Activated CD4-positive, alpha-beta T cell treated with anti-CD3 and anti-CD28 coated beads for 1 hour (primary cell): ENCODE data around the gene PSMG3.
"Not testable (repeated sequence)": the region's sequence is repeated elsewhere in the genome, so short reads cannot be mapped to it uniquely, and the experiment has no call there.

Experiments
- DNase-seq: peaks from one replicate; pipeline ENCODE4 v3.0.0-alpha.2; 2020

The PSMG3 gene

DNA sequence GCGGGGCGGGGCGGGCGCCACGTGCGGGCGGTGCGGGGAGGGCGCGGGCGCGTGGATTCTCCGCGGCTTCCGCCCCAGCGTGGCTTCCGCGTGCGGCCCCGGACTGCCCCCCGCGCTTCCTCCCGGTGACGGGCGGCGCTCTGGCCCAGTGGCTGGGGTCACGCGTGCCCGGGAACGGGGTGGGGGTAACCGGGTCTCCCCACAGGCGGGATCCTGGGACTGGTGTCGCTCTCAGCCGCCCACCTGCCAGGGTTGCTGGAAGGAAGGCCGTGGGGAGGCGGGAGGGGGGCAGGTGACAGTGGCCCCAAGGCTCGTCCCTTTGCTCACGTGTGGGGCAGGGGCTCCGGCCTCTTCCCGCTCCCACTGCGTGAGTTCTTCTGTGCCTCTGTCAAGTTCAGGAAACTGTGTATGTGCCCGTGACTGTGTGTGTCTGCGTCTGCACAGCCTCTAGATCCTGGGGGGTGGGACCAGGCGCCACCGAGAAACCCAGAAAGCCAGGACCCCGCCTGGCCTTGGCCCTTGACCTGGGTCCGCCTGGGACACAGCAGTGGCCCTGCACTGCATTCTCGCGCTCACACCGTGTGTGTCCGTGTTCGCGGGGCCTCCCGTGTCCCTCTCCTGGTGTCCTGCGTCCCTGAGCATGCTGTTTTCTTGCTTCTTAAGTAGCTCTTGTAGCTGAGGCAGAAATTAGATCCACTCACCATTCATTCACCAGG is 38.4 kb downstream of the PSMG3 start:
- no peak for DNase-seq

DNA sequence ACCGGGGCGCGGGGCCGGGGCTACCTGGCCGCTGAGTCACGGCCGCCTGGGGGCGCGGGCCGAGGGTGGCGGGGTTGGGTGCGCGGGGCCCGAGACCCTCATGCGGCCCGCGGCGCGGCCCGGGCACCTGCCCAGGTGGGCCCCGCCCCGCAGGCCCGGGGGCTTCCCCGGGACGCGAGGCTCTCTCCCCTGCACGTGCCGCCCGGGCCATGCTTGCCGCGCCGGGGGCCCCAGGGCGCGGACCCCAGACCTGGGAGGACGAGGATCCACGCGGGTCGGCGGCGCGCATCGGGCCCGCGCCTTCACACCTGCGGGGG is 38.9 kb downstream of the PSMG3 start:
- no peak for DNase-seq

DNA sequence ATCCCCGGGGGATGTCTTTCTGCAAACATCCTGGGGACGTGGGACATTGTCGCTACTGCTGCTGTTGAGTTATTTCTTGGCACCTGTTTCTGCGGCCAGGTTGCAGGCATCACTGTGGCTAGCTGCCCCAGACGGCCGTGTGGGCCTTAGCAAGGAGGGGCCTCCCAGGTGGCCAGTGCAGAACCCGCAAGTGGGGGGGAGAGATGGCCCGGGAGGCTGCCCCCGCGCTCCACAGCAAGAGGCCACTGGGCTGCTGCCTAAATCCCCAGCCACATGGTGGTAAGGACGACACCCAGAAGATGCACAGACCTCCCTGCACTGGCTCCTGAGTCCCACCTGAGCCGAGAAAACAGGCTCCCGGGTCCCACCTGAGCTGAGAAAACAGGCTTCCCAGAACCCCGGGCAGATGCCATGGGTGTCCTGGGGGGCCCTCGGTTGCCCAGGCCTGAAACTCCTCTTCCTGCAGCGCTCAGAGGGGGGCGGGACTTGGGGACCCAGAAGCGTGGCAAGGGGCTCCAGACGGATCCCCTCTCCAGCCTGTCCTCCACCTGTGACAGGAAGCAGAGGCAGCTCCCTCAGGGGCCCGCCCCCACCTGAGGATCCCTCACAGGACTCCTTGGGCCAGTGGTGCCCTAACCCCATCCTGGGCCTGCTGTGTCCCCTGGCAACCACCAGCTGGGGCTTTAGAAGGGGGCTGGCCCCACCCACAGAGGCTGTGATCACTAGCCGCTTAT is 40.3 kb downstream of the PSMG3 start:
- no peak for DNase-seq

DNA sequence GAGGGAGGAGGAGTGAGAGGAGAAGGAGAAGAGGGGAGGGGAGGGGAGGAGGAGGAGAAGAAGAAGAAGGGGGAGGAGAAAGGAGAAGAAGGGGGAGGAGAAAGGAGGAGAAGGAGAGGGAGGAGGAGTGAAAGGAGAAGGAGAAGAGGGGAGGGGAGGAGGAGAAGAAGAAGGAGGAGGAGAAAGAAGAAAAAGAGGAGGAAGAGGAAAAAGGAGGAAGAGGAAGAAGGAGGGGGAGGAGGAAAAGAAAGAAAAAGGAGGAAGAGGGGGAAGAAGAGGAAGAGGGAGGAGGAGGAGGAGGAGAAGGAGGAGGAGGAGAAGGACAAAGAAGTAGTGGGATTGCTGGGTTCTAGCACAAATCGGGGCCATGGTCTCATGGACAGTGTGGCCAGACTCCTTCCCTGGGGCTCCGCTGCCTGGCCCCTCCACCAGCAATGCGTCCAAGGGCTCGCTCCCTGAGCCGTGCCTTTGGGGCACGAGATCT is 43.5 kb downstream of the PSMG3 start:
- DNase-seq, result no peak

DNA sequence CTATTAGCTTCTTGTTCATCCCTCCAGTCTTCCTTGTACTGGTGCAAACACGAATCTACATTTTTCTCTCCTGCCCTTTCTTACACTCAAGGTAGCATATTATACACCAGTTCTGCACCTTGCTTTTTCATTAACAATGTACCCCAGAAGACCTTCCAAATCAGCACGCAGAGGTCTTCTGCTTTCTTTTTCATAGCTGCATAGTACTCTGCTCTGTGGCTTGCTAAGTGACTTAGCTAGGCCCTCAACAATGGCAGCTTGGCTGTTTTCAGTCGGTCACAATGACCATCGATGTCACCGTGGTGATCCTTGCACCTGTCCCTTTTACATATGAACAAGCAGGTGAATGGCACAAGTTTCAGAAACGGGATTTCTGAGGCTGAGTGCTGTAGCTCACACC is 44.4 kb downstream of the PSMG3 start:
- no peak for DNase-seq

DNA sequence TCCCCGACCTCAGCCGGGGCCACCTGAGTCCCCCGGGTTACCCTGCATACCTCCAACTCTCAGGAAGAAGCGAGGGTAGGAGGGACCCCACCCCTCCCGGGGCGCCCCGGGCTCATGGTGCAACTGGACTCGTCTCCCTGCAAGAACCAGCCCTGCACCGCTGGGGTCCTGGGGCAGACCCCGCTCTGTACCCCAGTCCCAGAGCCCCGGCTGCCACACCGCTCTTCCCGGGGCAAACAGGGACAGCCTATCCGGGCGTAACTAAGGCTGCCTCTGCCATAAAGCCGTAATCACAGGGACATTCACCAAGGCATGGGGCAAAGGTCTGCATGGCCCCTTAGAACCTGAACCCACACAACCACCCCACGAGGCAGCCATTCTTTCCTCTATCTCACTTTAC is 46.0 kb downstream of the PSMG3 start:
- no peak for DNase-seq

DNA sequence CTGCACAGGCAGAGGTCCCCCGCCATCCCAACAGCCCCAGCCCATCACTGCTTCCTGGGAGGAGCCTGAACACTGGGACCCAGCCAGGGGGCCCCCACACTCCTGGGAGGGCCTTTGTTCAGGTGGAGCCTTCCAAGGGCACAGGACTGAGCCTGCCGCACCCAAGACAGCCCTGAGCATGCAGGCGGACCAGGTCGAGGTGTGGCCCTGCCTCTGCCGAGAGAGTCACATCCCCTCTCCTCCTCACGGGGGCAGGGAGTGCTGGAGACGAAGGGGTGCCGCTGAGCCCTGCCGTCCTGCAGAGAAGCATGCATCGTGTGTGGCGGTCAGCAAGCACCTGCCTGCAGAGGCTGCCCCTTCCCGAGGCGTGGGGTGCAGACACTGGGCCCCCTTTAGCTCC is 46.6 kb downstream of the PSMG3 start:
- no peak for DNase-seq

DNA sequence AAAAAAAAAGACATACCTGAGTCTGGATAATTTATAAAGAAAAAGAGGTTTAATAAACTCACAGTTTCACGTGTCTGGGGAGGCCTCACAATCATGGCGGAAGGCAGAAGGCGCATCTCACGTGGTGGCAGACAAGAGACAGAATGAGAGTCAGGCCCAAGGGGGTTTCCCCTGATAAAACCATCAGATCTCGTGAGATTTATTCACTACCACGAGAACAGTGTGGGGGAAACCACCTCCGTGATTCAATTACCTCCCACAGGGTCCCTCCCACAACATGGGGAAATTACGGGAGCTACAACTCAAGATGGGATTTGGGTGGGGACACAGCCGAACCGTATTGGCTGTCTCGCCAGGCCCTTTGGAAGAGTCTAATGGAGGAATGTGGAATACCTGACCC is 48.4 kb downstream of the PSMG3 start:
- no peak for DNase-seq

DNA sequence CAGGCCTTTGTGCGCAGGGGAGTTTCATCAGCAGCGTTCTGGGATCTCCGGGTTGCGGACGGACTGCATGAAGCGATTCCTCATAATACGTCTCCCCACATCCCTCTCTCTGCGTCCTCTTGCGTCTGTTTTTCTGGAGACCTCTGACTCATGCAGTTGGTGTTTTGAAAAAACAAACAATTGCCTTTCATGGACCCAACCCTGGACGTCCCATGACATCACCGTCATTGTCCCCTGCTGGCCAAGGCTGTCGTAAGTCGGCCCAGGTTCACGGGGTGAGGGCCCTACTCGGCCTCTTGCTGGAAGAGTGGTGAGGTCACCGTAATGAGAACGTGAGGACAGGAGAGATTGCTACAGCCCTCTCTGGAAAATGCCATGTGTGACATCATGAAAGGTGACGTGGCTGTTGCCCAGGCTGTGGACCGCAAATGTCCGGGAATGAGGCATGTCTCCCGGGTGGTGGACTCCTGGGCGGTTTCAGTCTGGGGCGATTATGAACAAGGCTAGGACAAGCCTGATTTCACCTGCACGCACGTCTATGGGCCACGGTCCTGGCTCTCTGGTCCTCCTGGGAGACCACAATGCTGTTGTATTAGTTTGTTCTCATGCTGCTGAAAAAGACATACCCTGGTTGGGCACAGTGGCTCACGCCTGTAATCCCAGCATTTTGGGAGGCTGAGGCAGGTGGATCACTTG is 49.1 kb downstream of the PSMG3 start:
- no peak for DNase-seq

DNA sequence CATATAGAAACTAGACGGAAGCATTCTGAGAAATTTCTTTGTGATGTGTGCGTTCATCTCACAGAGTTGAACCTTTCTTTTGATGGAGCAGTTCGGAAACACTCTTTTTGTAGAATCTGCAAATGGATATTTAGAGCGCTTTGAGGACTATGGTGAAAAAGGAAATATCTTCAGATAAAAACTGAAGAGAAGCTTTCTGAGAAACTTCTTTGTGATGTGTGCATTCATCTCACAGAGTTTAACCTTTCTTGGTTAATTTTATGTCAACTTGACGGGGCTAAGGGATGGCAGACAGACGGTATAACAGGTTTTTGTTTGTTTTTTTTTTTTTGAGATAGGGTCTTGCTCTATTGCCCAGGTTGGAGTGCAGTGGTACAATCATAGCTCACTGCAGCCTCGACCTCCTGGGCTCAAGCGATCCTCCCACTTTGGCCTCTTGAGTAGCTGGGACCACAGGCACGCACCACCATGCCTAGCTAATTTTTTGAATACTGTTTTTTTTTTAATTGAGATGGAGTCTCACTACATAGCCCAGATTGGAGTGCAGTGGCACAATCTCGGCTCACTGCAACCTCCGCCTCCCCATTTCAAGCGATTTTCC is 50.4 kb downstream of the PSMG3 start:
- DNase-seq, result not testable (repeated sequence)
